A549 (cell line): Measurements from ENCODE around the gene GPR183. TPM values are rescaled to one million over a fixed set of nuclear protein-coding genes. Genes with fewer than 3 reads are reported as not detected.

ENCODE experiments used
- ATAC-seq, 2 experiments: fragments of 200-7000 bp in 1 of 2; fragments of >200 bp in 1 of 2; cut with Nextera tagmentation in 1 of 2; cut with Tn5 transposase in 1 of 2; 3 replicates each; pipeline versions ENCODE4 v1.8.0 to v1.9.1; 2018 to 2020; ENCODE audit warnings: mild to moderate bottlenecking in 1 of 2, moderate library complexity in 1 of 2
- CTCF ChIA-PET: fragments of 300-600 bp; sonication (Branson Sonifier 250); formaldehyde crosslinking; extraction: SDS; loops from one replicate; lab custom pipeline; 2021; ENCODE audit warnings: antibody characterized with exemption, inconsistent platforms; lab: Yijun Ruan, JAX
- POLR2A ChIA-PET: fragments of 350-600 bp; formaldehyde crosslinking; extraction: SDS; loops from one replicate; lab custom pipeline; 2021; ENCODE audit warnings: antibody characterized with exemption, inconsistent platforms; lab: Yijun Ruan, JAX
- DNase-seq, 2 experiments: peaks; one replicate each; pipeline versions ENCODE4 v3.0.0 to v3.0.0-alpha.2; 2011 to 2016; ENCODE audit warnings: low read depth in 1 of 2, low spot score in 1 of 2
- FAIRE-seq: peaks from 2 replicates; lab custom pipeline; 2011; peaks lifted over from hg19 to GRCh38; lab: Jason Lieb, UNC
- H3K27ac ChIP-seq, 2 experiments: fragments of >200 bp; sonication (Bioruptor Twin); formaldehyde crosslinking; 3 replicates each; pipeline ENCODE4 v1.5.1; 2016 to 2017
- H3K4me1 ChIP-seq: fragments of >200 bp; sonication (Bioruptor Twin); formaldehyde crosslinking; 3 replicates; pipeline ENCODE4 v1.6.1; 2016
- H3K4me2 ChIP-seq: fragments of >200 bp; sonication (Bioruptor Twin); formaldehyde crosslinking; 3 replicates; pipeline ENCODE4 v1.6.1; 2016
- H3K4me3 ChIP-seq: fragments of >200 bp; sonication (Bioruptor Twin); formaldehyde crosslinking; 3 replicates; pipeline ENCODE4 v1.5.1; 2016
- H3K9me3 ChIP-seq: fragments of >200 bp; sonication (Bioruptor Twin); formaldehyde crosslinking; 3 replicates; pipeline ENCODE4 v1.6.1; 2016
- CBX8 ChIP-seq: fragments of 200-600 bp; sonication (generic); IDR thresholded peaks from 2 replicates; pipeline ENCODE4 v1.6.1; 2016
- CEBPB ChIP-seq, 2 experiments: fragments of >200 bp in 1 of 2; sonication (Bioruptor Twin) in 1 of 2; formaldehyde crosslinking in 1 of 2; IDR thresholded peaks; 2 replicates each; pipeline ENCODE4 v1.6.1; 2012 to 2016
- CHD4 ChIP-seq: fragments of 200-600 bp; sonication (generic); IDR thresholded peaks from 2 replicates; pipeline ENCODE4 v1.6.1; 2016; ENCODE audit warnings: antibody characterized with exemption, mild to moderate bottlenecking, borderline replicate concordance
- E2F6 ChIP-seq: IDR thresholded peaks from 2 replicates; pipeline ENCODE4 v1.6.1; 2012; ENCODE audit warnings: low read depth, borderline replicate concordance
- EHF ChIP-seq: fragments of 250-450 bp; sonication (Bioruptor Pico); IDR thresholded peaks from 2 replicates; pipeline ENCODE4 v1.5.0; 2020; ENCODE audit warnings: mild to moderate bottlenecking
- ESRRA ChIP-seq: fragments of 150-350 bp; IDR thresholded peaks from 2 replicates; pipeline ENCODE4 v1.6.1; 2014; ENCODE audit warnings: mild to moderate bottlenecking, low read length, borderline replicate concordance
- FOSL2 ChIP-seq, 2 experiments: fragments of 450-650 bp in 1 of 2; fragments of >200 bp in 1 of 2; sonication (Bioruptor Twin) in 1 of 2; formaldehyde crosslinking; IDR thresholded peaks; 2 replicates each; pipeline versions ENCODE4 v1.5.0 to v1.6.1; 2016 to 2020; ENCODE audit warnings: mild to moderate bottlenecking in 1 of 2, moderate library complexity in 1 of 2
- HOXB13 ChIP-seq: fragments of 250-450 bp; sonication (Bioruptor Pico); IDR thresholded peaks from 2 replicates; pipeline ENCODE4 v1.5.0; 2020; ENCODE audit warnings: low read depth, mild to moderate bottlenecking, moderate library complexity
- KDM1A ChIP-seq: fragments of 200-600 bp; sonication (generic); IDR thresholded peaks from 2 replicates; pipeline ENCODE4 v1.6.1; 2016; ENCODE audit warnings: low read depth, mild to moderate bottlenecking
- MAFK ChIP-seq: fragments of 450-650 bp; IDR thresholded peaks from 2 replicates; pipeline ENCODE4 v1.6.1; 2014; ENCODE audit not compliant: partially characterized antibody
- MAZ ChIP-seq: fragments of 150-350 bp; IDR thresholded peaks from 2 replicates; pipeline ENCODE4 v1.6.1; 2014; ENCODE audit warnings: antibody characterized with exemption, low read depth, low read length, borderline replicate concordance
- NFE2L2 ChIP-seq: fragments of 150-350 bp; conservative IDR thresholded peaks from 2 replicates; pipeline ENCODE4 v1.6.1; 2014; ENCODE audit warnings: low read length
- RAD21 ChIP-seq, 2 experiments: fragments of >200 bp in 1 of 2; sonication (Bioruptor Twin) in 1 of 2; formaldehyde crosslinking in 1 of 2; IDR thresholded peaks in 1 of 2; conservative IDR thresholded peaks in 1 of 2; 2 replicates in 1 of 2; 3 replicates in 1 of 2; pipeline ENCODE4 v1.6.1; 2012 to 2018; ENCODE audit warnings: inconsistent platforms in 1 of 2
- RARB ChIP-seq: fragments of 250-450 bp; sonication (Bioruptor Pico); IDR thresholded peaks from 2 replicates; pipeline ENCODE4 v1.8.0; 2021; ENCODE audit warnings: mild to moderate bottlenecking, moderate library complexity
- TP53 ChIP-seq: fragments of 250-450 bp; sonication (Bioruptor Pico); IDR thresholded peaks from 2 replicates; pipeline ENCODE4 v1.5.0; 2021; ENCODE audit warnings: mild to moderate bottlenecking, moderate library complexity
- USF2 ChIP-seq: fragments of 450-650 bp; IDR thresholded peaks from 2 replicates; pipeline ENCODE4 v1.6.1; 2014; ENCODE audit warnings: antibody characterized with exemption
- WGBS: methylation state at CpG from one replicate; pipeline ENCODE4 v1.1.6; 2017; ENCODE audit errors: missing lambda C conversion rate; 5-methylcytosine and 5-hydroxymethylcytosine counted together
- polyA minus RNA-seq: library from RNA; depleted of rRNA, polyadenylated mRNA; stranded (reverse); fragments of >200 nt; gene quantifications from 2 replicates; pipeline ENCODE4 v1.2.3, GENCODE V29; 2011; rRNA and poly(A)+ RNA removed
- polyA plus RNA-seq, 4 experiments: library from polyadenylated mRNA; depleted of rRNA in 3 of 4; stranded (reverse); fragments of >200 nt; fragmentation: RNase III in 1 of 4; extraction: RNeasy Plus Mini Kit Qiagen cat#74134 plus additional on column Dnase treatment in 1 of 4; gene quantifications; 2 replicates in 3 of 4; 3 replicates in 1 of 4; pipeline ENCODE4 v1.2.3, GENCODE V29; 2011 to 2017
- TF ChIP-seq, protein P1 (sequence below): fragments of 200-600 bp; sonication (generic); IDR thresholded peaks from 2 replicates; pipeline ENCODE4 v1.6.1; 2016; ENCODE audit warnings: antibody characterized with exemption, mild to moderate bottlenecking, moderate library complexity
- TF ChIP-seq, protein P2 (sequence below): fragments of 150-350 bp; IDR thresholded peaks from 2 replicates; pipeline ENCODE4 v1.6.1; 2014; ENCODE audit warnings: low read depth, mild to moderate bottlenecking, low read length
- TF ChIP-seq, protein P3 (sequence below): fragments of >200 bp; sonication (Bioruptor Twin); formaldehyde crosslinking; IDR thresholded peaks from 3 replicates; pipeline ENCODE4 v1.5.1; 2016

The GPR183 gene
- polyA plus RNA-seq (2011; rRNA removed) (not detected in 2 replicates), polyA plus RNA-seq (2017; fragmentation: RNase III; extraction: RNeasy Plus Mini Kit Qiagen cat#74134 plus additional on column Dnase treatment) (not detected in 3 replicates), polyA minus RNA-seq (not detected in 2 replicates)
- polyA plus RNA-seq (2012; cell fraction: cytosol; rRNA removed): not detected in 2 replicates
- not detected in 2 replicates for polyA plus RNA-seq (2012; cell fraction: nucleus; rRNA removed)

DNA sequence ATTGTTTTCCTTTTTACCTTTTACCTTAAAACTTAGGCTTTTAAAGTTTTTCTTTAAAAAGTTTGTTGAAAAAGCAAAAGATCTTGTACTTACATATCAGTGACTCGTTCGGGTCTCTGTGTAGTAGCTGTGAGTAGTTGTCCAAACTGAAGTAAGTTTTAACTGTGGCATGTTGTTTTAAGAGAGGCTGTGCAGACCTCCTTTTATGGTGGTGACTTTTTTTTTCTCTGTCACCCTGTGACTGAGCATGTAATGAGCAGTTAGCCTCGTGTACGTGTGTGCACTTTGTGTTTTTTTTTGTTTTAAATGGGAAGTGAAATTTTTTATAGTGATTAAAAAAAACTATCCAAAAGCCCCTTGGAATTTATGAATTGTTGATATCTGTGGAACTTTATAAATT lies at the start of gene GPR183:
GPR183 (minus strand) TSS at position 153 of the 400 bp plus-strand sequence. CDS start 11,254 bp downstream, outside the sequence.
- TF ChIP-seq E2F6: no peak

GRCh38 chr13:99356262-99357091 lies 49.3 kb upstream of the GPR183 start:
- ChIA-PET CTCF (no interaction called here), POLR2A (no interaction called here)
- Histone ChIP-seq H3K4me1 (no peaks in the 10 kb centered on the region), H3K27ac (no peak overlapping the region), H3K9me3 (no peaks in the 10 kb centered on the region), H3K4me3 (no peak overlapping the region), H3K4me2 (no peak overlapping the region)
- TF ChIP-seq CBX8 (no peak), ESRRA (no peak), EHF (CRISPR knock-in tag) (no peak)
- DNase-seq (no peak), ATAC-seq (no peak), FAIRE-seq (no peak)
- WGBS: 90% methylated on average over 8 of the region's 10 CpGs

More for the DNA sequence above, at the start of gene GPR183:
- no peak within 1 kb of the TSS for H3K4me3 ChIP-seq
- DNase-seq (no peak), FAIRE-seq (no peak), ATAC-seq (peak in 1 of 2 experiments; percentile 35; a peak in 1 of 6 replicates)
- POLR2A ChIA-PET: no interaction called here
- WGBS: 43% methylated on average over 4 of the region's 4 CpGs
- H3K4me2 ChIP-seq: peak within 1 kb of the TSS; percentile 24
- H3K9me3 ChIP-seq: no peaks in the 10 kb centered on the region
- H3K27ac ChIP-seq: no peak within 1 kb of the TSS
- peaks cover 37% of the 10 kb centered on the region for H3K4me1 ChIP-seq
- CTCF ChIA-PET: no interaction called here

DNA sequence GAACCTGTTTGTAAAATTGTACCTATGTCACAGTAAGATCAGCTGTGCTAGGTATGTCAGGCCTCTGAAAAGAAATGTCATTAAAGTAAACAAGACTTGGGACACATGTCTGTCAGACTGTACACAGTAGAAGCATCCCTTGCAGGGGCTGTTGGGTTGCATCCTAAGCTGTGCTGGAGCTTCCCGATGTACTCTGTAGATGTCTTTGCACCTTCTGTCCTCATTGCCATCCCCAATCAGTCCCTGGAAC lies 48.7 kb upstream of the GPR183 start:
- WGBS: 80% methylated on average over 1 of the region's 1 CpG
- CTCF ChIA-PET: no interaction called here
- H3K4me2 ChIP-seq: no peak overlapping the region
- FAIRE-seq (no peak), DNase-seq (no peak)
- TF ChIP-seq CEBPB (IDR thresholded peaks at IDR 0.05): no peak
- TF ChIP-seq, protein P1, sequence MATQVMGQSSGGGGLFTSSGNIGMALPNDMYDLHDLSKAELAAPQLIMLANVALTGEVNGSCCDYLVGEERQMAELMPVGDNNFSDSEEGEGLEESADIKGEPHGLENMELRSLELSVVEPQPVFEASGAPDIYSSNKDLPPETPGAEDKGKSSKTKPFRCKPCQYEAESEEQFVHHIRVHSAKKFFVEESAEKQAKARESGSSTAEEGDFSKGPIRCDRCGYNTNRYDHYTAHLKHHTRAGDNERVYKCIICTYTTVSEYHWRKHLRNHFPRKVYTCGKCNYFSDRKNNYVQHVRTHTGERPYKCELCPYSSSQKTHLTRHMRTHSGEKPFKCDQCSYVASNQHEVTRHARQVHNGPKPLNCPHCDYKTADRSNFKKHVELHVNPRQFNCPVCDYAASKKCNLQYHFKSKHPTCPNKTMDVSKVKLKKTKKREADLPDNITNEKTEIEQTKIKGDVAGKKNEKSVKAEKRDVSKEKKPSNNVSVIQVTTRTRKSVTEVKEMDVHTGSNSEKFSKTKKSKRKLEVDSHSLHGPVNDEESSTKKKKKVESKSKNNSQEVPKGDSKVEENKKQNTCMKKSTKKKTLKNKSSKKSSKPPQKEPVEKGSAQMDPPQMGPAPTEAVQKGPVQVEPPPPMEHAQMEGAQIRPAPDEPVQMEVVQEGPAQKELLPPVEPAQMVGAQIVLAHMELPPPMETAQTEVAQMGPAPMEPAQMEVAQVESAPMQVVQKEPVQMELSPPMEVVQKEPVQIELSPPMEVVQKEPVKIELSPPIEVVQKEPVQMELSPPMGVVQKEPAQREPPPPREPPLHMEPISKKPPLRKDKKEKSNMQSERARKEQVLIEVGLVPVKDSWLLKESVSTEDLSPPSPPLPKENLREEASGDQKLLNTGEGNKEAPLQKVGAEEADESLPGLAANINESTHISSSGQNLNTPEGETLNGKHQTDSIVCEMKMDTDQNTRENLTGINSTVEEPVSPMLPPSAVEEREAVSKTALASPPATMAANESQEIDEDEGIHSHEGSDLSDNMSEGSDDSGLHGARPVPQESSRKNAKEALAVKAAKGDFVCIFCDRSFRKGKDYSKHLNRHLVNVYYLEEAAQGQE: no peak
- TF ChIP-seq KDM1A: no peak
- TF ChIP-seq MAZ: no peak
- no peak for TF ChIP-seq MAFK
- TF ChIP-seq CHD4: no peak
- TF ChIP-seq, protein P2, sequence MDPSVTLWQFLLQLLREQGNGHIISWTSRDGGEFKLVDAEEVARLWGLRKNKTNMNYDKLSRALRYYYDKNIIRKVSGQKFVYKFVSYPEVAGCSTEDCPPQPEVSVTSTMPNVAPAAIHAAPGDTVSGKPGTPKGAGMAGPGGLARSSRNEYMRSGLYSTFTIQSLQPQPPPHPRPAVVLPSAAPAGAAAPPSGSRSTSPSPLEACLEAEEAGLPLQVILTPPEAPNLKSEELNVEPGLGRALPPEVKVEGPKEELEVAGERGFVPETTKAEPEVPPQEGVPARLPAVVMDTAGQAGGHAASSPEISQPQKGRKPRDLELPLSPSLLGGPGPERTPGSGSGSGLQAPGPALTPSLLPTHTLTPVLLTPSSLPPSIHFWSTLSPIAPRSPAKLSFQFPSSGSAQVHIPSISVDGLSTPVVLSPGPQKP: no peak
- no peak for TF ChIP-seq EHF (CRISPR knock-in tag)
- TF ChIP-seq TP53 (CRISPR knock-in tag): no peak
- TF ChIP-seq, protein P3, sequence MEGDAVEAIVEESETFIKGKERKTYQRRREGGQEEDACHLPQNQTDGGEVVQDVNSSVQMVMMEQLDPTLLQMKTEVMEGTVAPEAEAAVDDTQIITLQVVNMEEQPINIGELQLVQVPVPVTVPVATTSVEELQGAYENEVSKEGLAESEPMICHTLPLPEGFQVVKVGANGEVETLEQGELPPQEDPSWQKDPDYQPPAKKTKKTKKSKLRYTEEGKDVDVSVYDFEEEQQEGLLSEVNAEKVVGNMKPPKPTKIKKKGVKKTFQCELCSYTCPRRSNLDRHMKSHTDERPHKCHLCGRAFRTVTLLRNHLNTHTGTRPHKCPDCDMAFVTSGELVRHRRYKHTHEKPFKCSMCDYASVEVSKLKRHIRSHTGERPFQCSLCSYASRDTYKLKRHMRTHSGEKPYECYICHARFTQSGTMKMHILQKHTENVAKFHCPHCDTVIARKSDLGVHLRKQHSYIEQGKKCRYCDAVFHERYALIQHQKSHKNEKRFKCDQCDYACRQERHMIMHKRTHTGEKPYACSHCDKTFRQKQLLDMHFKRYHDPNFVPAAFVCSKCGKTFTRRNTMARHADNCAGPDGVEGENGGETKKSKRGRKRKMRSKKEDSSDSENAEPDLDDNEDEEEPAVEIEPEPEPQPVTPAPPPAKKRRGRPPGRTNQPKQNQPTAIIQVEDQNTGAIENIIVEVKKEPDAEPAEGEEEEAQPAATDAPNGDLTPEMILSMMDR: no peak
- no peak for TF ChIP-seq HOXB13 (CRISPR knock-in tag)
- TF ChIP-seq USF2: no peak
- TF ChIP-seq NFE2L2: no peak
- TF ChIP-seq RAD21 (conservative IDR thresholded peaks at IDR 0.05 in 1 of 2, IDR thresholded peaks at IDR 0.05 in 1 of 2): no peak
- TF ChIP-seq FOSL2 (IDR thresholded peaks at IDR 0.05): no peak
- no peak for TF ChIP-seq FOSL2 (CRISPR knock-in tag; IDR thresholded peaks at IDR 0.05)
- no peak for TF ChIP-seq RARB (CRISPR knock-in tag)
- TF ChIP-seq, all 56 proteins: peak for 0
- no peak for ATAC-seq
- no peak overlapping the region for H3K27ac ChIP-seq
- H3K4me1 ChIP-seq: no peaks in the 10 kb centered on the region
- no peaks in the 10 kb centered on the region for H3K9me3 ChIP-seq
- no peak overlapping the region for H3K4me3 ChIP-seq
- POLR2A ChIA-PET: no interaction called here
